NCI-H2081 (cell line): Measurements from ENCODE around the gene LCN12.

Experiments used
- DNase-seq, 2 experiments: peaks; one replicate each; lab custom pipeline; 2025; lab: John Stamatoyannopoulos, UW

Gene LCN12

GRCh38 chr9:136945333-136946227 is 6.5 kb upstream of the LCN12 start:
- no peak for DNase-seq

GRCh38 chr9:136946228-136947027 is 5.6 kb upstream of the LCN12 start:
- DNase-seq = no peak

GRCh38 chr9:136947028-136947891 is 4.8 kb upstream of the LCN12 start:
- DNase-seq = no peak

GRCh38 chr9:136947955-136948510 is 4.0 kb upstream of the LCN12 start:
- DNase-seq = no peak

- DNase-seq = peak in 1 of 2 experiments; percentile 39
Measured at GRCh38 chr9:136949239-136949816, 2.7 kb upstream of the LCN12 start.

- peak; percentile 96 for DNase-seq
Measured at GRCh38 chr9:136949817-136950655, 2.0 kb upstream of the LCN12 start.

GRCh38 chr9:136950656-136951276 is 1.3 kb upstream of the LCN12 start:
- no peak for DNase-seq

GRCh38 chr9:136952321-136952850 is 313 bp downstream of the LCN12 start:
- DNase-seq = no peak

- DNase-seq = no peak
Measured at GRCh38 chr9:136952876-136953770, 1.1 kb downstream of the LCN12 start.

- DNase-seq = no peak
Measured at GRCh38 chr9:136953771-136954269, 1.7 kb downstream of the LCN12 start.

GRCh38 chr9:136954270-136955083 is 2.4 kb downstream of the LCN12 start:
- DNase-seq = no peak

- no peak for DNase-seq
Measured at GRCh38 chr9:136955202-136955942, 3.3 kb downstream of the LCN12 start.

GRCh38 chr9:136955943-136956335 is 3.9 kb downstream of the LCN12 start:
- no peak for DNase-seq

GRCh38 chr9:136956604-136957003 is 4.5 kb downstream of the LCN12 start:
- DNase-seq = no peak

- DNase-seq = no peak
Measured at GRCh38 chr9:136957461-136957860, 5.4 kb downstream of the LCN12 start.

- no peak for DNase-seq
Measured at GRCh38 chr9:136957901-136958300, 5.8 kb downstream of the LCN12 start.

- DNase-seq = no peak
Measured at GRCh38 chr9:136958473-136958872, 6.4 kb downstream of the LCN12 start.
